Superior temporal gyrus (tissue), 1 donor: ENCODE data around the gene CLSTN2.

Experiments
- DNase-seq: peaks from one replicate; pipeline ENCODE4 v3.0.0-alpha.2; 2016; ENCODE audit errors: extremely low spot score

The CLSTN2 gene

DNA sequence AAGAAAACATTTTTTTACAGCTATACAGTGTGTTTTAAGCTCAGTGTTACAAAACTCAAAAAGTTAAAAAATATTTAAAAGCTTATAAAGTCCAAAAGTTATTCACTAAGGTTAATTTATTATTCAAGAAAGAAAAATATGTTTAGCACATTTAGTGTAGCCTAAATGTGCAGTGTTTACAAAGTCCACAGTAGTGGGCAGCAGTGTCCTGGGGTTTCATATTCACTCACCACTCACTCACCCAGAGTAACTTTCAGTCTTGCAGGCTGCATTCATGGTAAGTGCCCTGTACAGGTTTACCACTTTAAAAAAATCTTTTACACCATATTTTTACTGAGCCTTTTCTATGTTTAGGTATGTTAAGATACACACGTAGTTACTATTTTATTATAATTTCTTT lies 442.7 kb downstream of the CLSTN2 start:
- no peak for DNase-seq

DNA sequence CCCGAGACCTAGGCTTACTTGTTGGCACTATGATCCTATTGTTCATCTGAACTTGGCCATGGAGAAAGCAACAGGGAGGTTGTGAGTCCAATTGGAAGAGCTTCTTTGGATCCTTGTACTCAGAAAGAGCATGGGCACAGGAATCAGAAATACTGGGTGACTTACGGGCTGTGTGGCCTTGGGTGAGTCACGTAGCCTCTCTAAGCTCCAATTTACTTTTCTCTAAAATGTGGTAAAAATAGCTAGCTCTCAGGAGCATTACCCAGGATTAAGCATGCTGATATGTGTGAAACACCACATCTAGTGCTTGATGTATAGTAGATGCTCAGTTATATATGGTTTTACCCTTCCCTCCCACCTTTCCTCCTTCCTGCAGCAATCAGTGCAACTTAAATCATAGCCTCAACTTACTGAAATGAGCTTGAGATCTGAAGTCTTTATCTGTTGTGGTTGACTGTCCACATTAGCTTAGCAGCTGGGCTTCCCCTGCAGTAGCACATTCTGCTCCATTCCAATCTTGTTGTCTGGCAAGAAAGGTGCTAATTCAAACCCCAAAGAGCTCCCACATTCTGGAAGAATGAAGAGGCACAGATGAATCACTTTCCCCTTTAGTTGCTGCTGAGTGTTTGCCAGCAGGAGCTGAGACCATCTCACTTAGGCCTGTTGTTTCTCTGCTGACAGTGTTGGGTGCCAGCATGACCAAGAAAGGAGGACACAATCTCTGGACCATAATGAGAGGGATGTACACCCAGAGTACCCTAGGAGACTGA lies 443.8 kb downstream of the CLSTN2 start:
- peak; percentile 63 for DNase-seq

DNA sequence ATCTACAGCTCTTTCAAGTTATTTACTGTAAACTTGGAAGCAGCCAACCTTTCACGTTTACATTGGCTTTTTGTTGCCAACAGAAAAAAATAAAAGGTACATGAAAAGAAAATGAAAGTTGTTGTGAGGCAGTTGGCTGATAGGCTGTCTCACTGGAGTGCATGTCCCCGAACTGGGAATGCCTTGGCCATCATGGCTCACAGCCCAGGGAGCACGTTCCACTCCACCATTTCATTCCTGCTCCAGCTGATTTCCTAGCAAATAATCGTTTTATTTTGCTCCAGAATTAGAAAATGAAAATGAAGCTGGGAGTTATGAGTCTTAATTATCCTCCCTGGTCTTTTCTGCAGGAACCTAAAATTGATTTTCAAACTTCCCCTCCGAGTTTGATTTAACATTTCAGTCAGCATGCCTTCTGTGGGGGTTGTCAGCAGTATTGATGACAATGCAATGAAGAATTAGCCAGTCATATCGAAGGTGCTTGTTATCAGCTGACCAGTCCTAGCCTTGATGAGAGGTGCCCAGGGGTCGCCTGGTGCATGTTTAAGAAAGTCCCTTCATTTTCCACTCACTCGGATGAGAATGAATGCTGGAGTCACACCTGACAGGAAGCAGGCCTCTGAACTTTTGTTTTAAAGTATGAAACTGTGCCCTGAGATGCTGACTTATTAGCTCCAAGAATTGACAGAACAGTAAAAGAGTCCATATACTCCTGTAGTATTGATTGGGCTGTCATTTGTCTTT lies 449.2 kb downstream of the CLSTN2 start:
- no peak for DNase-seq

DNA sequence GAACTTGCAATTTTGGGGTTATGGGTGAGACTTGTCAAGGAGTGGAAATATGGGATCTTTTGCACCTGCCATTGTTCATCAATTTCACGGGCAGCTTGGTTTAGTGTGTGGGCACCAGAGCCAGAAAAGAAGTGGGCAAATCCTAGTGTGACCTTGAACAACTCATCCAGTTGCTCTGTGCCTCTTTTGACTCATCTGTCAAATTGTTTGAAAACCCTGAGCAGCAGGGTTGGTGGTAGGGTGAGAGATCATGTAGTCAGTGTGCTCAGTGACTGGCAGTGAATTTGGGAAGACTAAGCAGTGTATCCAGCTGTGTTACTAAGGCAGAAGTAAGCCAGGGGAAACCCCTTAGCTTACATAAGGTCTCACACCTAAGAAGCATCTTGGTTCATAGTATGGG lies 449.9 kb downstream of the CLSTN2 start:
- DNase-seq, result no peak

DNA sequence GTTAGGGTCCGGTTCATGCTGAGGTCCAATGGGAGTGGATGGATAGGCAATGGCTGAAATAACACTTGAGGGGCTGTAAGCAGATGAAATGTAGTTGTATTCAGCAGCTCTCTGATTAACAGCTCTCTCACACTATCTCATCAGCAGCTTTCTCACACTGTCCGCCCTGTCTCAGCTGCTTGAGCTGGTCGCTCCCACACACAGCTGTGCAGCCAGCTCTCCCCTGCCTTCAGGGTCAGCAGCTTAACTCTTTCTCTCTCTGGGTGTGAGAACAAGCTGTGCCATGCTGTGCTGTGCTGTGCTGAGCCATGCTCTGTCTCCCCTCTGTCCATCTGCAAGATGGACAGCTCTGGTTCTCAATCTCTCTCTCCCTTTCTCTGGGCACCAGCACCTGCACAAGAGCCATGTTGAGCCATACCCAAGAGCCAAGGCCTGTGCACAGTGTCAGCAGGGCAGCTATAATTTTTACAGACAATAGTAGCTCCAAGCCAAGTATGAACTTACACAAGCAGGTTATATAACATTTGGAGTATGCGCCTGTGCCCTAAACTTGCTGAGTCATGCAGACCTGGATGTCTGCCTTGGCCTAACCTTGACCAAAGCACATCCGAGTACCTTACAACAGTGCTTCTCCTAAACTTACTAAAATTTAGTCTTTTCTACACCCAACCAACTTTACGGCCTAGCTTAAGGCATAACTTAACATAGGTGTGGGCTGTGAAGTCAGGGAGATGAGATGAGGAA lies 451.5 kb downstream of the CLSTN2 start:
- DNase-seq, result peak; percentile 44

DNA sequence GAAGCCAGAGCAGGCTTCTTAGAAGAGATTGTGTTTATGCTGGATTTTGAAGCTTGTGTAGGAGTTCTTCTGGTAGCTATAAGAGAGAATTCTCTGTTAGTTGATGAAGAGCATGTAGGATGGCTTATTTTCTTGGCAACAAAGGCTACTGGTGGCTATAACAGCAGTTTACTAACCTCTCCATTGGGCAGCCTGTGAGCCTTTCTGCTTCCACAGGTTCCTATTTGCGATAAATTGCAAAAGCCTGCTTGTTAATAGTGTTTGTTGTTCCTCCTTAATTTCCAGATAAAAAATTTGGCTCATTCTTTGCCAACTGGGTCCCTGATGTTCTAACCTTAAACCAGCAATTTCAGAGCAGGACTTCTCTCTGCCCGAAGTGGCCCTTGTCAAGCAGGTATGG lies 452.3 kb downstream of the CLSTN2 start:
- no peak for DNase-seq

DNA sequence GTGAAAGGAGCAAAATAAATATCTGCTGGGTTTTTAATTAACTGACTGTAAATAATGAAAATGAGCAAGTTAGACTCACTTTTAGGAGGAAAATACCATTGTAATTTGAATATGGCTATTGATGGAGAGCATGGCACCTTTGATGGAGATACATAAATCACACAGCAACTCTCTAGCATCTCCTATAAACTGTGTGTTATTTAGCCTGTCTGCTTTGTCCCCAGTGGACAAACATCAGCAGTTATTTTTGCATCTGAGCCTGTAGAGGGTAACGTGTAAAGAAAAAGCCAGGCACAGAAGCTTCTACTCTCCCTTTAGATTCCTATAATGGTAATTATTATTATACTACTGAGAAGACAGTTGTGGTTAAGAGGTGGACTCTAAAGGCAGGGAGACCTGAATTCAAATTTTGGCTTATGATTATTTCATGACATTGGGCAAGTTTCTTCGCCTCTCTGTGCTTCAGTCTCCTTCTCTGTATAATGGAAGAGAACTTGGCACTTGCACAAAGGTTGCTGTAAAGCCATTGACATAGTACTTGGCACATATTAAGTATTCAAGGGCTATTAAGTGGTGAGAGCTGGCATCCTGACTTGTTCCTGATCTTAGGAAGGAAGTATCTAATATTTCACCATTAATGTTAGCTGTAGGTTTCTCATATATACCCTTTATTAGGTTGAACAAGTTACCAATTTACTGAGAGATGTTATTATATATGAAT lies 453.4 kb downstream of the CLSTN2 start:
- no peak for DNase-seq

DNA sequence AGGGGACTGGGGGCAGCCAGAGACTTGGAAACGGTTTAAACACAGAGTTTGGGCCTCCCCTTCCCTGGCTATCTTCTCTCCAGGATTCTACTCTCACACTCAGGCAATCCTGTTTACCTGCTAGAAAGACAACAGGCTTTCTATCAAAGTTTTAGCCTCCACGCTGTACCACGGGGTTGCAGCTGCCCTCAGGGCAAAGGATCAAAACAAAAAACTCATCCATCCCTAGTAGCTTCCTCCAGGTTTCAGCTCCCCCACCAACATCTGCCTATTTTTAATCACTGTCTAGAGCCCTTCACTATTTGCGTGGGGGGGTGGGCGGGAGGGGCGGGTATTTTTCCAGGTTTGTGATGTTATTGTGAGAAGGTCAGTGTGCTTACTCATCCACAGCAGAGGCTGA lies 456.1 kb downstream of the CLSTN2 start:
- DNase-seq, result no peak

DNA sequence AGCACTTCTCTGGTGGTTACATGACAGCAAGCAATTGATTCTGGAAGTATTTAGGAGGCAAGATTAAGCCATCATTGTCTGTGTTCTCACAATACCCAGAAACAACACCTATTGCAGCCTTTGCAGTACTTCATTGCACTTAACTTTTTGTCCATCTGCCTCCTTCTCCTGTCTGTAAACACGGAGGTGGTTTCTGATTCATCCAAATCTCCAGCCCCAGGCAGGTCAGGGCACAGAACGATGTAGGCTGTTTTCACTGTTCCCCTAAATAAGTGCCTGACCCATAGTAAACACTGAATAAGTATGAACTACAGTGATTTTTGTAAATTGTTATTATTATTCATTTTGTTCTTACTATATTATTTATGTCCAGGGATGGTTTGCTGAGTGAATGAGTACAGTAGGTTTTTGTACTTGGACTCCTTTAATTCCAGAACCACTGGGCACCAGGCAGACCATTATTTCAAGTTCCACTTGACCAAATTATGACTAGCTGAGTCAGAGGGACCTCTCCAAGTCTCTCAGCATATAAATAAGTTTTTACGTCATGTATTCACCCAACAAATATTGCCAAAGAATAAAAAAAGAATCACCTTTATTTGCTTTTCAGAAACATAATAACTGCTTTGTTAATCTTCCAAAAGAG lies 459.6 kb downstream of the CLSTN2 start:
- no peak for DNase-seq

DNA sequence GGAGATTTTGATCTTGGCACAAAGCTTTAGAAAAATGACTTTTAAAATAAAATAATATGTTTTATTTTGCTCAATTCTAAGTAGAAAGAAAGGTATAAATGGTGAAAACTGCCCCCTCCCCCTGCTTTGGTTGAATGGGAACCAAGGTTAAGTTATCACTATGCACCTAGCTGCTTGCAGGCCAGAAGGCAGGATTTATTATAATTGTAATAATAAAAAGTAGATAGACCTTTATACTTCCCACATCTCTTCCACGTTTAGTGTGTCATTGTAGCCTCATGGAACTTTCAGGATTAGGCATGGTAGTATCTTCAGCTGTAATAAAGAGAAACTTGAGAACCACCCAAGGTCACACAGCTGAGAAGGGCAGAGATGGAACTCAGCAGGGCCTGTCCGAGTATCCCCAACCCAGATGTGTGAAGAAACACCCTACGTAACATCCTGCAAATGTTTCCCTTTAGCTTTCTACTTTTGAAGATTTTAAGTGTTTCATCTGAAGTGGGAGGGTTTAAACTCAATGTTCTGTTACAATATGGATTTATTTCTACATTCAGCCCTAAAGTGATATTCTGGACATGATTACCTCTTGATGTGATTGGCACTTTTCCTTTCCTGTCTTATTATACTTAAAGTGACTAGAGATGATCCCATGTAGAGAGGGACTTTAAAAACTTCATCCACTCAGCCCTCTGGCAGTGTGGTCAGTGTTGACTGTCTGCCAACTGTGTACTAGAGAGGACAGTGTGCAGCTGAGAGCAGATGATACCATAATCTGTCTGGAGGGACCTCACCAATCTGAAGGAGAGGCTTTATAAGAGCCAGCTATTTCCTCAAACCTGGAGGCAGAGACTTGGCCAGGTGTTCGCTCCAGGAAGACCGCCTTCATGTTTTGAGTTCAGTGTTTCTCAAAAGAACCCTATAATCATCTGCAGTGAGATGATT lies 460.4 kb downstream of the CLSTN2 start:
- no peak for DNase-seq

DNA sequence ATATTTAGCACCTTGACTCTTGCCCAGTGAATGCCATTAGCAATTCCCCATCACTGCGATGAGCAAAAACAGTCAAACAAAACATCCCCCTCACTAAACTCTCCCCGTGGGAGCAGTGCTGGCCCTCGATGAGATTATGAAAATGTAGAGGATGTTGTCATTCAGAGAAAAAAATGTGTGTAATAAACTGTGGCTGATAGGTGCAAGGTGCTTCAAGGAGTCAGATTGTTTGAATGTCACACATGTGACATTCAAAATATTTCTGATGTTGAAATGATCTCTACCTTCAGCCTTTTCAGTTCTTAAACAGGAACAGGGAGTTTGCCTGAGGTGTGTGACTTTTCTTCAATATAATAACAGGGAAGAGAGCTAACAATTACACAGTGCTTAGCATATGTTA lies 461.1 kb downstream of the CLSTN2 start:
- no peak for DNase-seq

DNA sequence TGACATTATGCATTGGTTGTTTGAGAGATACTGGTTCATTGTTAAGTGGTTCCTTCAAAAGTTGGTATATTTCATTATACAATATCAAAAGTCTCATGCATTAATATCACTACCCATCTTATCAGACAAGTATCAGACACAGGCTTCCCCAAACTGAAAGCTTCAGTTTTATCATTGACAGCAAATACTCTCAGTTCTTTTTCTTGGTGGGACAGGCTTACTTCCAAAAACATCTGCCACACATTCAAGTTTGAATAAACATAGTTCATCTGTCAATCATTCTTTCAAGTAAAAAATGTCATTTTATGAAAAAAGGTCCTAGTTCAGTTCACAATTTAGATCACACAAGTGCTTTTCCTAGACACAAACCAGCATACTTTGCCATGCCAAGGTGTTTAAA lies 462.9 kb downstream of the CLSTN2 start:
- DNase-seq, result no peak

DNA sequence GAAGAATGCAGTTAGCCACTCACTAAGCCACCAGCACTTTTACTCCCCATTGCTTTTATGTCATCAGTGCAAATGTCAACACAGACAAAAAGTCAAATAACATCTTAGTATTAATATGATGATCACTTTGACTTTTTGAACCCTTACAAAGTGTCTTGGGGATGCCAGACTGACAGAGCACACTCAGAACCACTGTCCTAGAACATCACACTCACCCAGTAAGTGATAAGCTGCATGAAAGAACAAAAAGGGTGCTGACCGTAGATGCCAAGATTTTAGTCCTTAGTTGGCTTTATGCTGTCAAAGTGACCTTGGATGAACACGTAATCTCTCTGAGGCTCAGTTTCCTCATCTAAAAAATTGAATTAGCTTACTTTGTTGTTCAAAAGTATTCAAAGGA lies 463.4 kb downstream of the CLSTN2 start:
- no peak for DNase-seq

DNA sequence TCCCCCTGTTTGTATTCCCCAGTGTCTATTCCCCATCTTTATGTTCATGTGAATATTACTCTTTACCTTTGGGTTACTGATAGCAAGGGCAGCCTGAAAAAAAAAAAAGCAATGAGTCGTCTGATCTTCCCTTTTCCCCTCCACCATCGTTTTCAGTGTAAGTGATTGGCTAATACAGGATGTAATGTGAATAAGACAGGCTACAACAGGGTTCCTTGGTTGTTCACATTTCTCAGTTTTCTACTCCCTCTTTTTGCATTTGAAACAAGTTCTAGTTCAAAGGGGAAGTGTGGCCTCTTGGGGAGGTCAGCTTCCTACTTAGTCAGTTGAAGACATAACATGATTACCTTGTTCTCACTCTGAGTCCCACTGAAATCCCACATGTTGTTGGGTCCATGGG lies 464.9 kb downstream of the CLSTN2 start:
- DNase-seq, result no peak

DNA sequence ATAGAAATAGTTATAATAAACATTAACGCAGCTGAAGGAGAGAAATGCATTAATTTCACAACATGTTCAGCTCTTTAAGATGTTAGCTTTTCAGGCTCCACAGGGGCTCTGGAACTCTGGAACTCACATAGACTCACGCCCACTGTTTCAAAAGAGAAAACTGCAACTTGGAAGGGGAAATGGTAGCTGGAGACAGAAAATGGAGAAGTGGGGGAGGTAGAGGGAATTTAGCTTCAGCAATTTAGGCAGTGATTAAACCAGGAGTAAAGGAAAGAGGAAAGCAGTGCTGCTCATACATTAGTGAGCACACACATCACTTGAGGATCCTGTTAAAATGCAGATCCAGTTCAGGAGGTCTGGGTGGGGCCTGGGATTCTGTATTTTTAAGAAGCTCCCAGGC lies 468.1 kb downstream of the CLSTN2 start:
- no peak for DNase-seq

DNA sequence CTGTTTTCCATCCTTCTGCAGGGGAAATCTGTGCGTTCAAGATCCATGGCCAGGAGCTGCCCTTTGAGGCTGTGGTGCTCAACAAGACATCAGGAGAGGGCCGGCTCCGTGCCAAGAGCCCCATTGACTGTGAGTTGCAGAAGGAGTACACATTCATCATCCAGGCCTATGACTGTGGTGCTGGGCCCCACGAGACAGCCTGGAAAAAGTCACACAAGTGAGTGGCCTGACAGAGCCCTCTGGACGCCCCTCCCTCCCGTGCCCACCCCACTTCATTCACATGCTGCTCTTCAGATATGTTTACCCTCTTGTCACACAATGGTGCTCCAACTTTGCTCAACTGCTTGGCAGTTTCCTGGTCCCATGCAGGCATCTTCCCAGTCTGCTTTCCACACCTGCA lies 468.6 kb downstream of the CLSTN2 start:
- no peak for DNase-seq

DNA sequence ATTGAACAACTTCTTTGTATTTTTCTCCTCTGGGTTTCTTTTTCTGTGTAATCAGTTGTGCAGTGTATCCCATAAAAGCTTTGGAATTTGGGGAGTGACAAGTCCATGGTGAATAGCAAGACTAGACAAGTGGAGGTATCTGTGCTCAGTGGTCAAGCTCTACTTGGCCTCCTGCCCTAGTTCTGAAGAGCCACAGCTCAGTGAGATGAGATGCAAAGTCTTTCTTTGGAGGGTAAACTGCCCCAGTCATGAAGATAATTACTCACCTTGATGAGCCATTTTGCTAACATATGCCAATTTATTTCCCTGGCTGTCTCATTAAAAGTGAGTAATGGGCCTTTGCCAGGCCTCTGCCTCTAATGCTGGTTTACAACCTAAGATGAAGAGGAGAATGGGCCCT lies 471.7 kb downstream of the CLSTN2 start:
- DNase-seq, result no peak

DNA sequence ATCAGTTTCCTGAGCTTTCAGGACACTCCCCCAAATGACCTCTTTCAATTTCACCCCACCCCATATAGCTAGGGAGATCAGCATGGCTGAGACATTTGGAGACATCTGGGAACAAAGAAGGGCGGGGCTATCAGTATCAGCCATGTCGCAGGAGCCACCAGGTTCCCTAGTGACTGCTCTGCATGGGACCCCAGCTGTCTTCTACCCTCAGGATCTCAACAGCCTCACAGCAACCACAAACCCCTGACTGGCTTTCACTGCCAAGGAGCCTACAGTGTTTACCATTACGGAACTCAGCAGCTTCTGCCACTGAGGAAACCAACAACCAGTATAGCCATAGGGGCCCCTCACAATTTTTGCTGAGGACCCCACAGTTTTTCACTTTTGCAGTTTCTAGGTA lies 473.3 kb downstream of the CLSTN2 start:
- DNase-seq, result no peak

DNA sequence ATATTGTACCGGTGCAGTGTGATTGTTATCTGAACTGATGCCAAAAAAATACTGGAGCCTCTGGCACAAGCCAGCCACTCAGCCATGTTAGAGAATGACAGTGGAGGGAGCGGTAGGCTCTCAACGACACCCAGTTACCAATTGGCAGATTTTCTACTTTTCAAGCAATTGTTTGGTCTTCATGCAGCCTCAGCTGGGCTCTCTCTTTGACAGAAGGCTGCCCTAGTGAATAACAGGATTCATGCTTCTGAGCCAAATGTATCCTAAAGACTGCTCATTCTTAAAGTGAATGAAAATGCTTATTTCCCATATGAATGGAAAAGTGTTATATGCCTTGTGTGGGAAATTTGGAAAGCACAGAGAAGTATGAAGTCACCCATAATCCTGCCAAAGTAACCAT lies 481.7 kb downstream of the CLSTN2 start:
- DNase-seq, result no peak

DNA sequence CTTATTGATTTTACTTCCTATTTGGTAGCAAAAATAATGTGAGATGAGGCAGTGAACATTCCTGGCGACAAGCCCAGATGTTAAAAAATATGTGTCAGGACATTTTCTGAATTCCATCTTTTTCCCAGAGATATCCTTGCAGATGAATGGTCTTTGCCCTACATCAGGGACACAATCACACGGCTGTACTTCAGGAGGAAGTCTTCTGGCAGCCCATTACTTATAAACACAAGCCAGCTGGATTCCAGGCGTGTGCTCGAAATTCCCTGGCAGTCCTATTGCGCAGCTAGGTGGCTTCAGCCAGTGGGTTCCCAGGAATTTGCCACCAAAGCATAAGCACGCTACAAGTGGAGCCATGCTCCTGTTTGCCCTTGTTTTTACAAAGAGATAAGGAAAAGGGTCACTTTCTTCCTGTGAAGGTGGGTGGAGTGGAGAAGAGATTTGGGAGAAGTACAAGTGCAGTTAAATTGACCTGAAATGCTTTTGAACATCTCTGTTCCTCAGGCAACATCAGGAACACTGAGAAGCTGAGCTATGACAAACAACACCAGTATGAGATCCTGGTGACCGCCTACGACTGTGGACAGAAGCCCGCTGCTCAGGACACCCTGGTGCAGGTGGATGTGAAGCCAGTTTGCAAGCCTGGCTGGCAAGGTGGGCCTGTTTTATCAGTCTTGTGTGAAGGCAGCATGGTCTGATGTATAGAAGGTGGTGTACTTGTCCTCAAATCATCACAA lies 485.8 kb downstream of the CLSTN2 start:
- DNase-seq, result no peak
